Ramos (cell line): Measurements from ENCODE around the gene JHY.

ENCODE experiments used
- in situ Hi-C: fragments of 300-500 bp; cut with MboI; formaldehyde crosslinking; loops from one replicate; pipeline ENCODE4 v1.14.3; 2022; ENCODE audit warnings: low sequenced_read_pairs; ENCODE audit not compliant: unreplicated experiment

Gene JHY

GRCh38 chr11:122995526-122995925 is 113.0 kb downstream of the JHY start:
- in situ Hi-C loops: loop anchor here (10.0 kb wide), 1 partner anchor 61 kb away; no protein-coding TSS in a partner anchor

GRCh38 chr11:122998727-122999366 is 116.3 kb downstream of the JHY start:
- in situ Hi-C loops: loop anchor here (10.0 kb wide), 1 partner anchor 64 kb away; no protein-coding TSS in a partner anchor

GRCh38 chr11:123000721-123001120 is 118.2 kb downstream of the JHY start:
- in situ Hi-C loops: loop anchor here (25.0 kb wide), 1 partner anchor 413 kb away; no protein-coding TSS in a partner anchor

GRCh38 chr11:123006860-123007542 is 124.4 kb downstream of the JHY start:
- in situ Hi-C loops: loop anchor here (25.0 kb wide), 1 partner anchor 420 kb away; no protein-coding TSS in a partner anchor
